ENCODE data around the gene COL9A2.
"Not testable (repeated sequence)": the region's sequence is repeated elsewhere in the genome, so short reads cannot be mapped to it uniquely, and the experiment has no call there.

COL9A2 gene

DNA sequence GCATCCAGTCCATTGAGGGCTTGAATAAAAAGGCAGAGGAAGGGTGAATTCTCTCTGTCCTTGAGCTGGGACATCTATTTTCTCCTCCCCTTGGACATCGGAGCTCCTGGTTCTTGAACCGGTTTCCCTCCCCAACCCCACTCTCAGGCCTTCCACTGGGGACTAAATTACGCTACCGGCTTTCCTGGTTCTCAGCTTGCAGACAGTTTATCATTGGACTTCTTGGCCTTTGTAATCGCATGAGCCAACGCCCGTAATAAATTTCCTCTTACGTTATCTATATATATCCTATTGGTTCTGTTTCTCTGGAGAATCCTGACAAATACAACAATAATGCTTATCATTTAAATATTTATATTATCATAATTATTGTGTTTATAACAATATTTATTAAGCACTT is 20.4 kb upstream of the COL9A2 start:
- in situ Hi-C loops (cut with HindIII; ENCODE audit: low pct_ligation_motif_present, low sequenced_read_pairs): no loop called here
- Histone ChIP-seq H3K36me3 (replicated peaks) (no peaks in the 10 kb centered on the region), H3K27me3 (replicated peaks) (no peaks in the 10 kb centered on the region), H3K27ac (no peak overlapping the region), H3K4me3 (ENCODE audit: low read depth, low read length) (no peak overlapping the region)
- TF ChIP-seq, protein P1, sequence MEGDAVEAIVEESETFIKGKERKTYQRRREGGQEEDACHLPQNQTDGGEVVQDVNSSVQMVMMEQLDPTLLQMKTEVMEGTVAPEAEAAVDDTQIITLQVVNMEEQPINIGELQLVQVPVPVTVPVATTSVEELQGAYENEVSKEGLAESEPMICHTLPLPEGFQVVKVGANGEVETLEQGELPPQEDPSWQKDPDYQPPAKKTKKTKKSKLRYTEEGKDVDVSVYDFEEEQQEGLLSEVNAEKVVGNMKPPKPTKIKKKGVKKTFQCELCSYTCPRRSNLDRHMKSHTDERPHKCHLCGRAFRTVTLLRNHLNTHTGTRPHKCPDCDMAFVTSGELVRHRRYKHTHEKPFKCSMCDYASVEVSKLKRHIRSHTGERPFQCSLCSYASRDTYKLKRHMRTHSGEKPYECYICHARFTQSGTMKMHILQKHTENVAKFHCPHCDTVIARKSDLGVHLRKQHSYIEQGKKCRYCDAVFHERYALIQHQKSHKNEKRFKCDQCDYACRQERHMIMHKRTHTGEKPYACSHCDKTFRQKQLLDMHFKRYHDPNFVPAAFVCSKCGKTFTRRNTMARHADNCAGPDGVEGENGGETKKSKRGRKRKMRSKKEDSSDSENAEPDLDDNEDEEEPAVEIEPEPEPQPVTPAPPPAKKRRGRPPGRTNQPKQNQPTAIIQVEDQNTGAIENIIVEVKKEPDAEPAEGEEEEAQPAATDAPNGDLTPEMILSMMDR (IDR thresholded peaks at IDR 0.05; ENCODE audit: low read depth, low read length, missing control alignments): no peak
- DNase-seq: no peak

DNA sequence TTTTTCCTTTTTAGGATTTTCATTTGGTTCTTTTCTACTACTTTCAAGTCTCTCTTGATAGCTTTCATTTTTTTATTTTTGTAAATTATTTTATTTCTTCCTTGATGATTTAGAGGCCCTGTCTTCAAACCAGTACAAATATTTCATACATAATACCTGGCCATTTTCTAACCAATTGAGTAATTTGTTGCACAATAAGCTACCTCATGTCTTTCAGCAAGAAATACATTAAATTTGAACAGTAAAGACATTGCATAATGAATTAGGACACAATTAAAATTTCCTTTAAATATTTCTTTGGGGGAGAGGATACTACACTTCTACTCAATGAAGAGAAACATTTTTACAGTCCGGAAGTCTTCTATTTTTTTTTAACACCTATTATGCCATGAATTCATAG is 15.6 kb upstream of the COL9A2 start:
- no peak overlapping the region for H3K27ac ChIP-seq
- no peak for DNase-seq
- TF ChIP-seq, protein P1 (IDR thresholded peaks at IDR 0.05; ENCODE audit: low read depth, low read length, missing control alignments): no peak
- in situ Hi-C loops (cut with HindIII; ENCODE audit: low pct_ligation_motif_present, low sequenced_read_pairs): no loop called here
- no peaks in the 10 kb centered on the region for H3K27me3 ChIP-seq (replicated peaks)
- no peak overlapping the region for H3K4me3 ChIP-seq (ENCODE audit: low read depth, low read length)
- H3K36me3 ChIP-seq (replicated peaks): no peaks in the 10 kb centered on the region

DNA sequence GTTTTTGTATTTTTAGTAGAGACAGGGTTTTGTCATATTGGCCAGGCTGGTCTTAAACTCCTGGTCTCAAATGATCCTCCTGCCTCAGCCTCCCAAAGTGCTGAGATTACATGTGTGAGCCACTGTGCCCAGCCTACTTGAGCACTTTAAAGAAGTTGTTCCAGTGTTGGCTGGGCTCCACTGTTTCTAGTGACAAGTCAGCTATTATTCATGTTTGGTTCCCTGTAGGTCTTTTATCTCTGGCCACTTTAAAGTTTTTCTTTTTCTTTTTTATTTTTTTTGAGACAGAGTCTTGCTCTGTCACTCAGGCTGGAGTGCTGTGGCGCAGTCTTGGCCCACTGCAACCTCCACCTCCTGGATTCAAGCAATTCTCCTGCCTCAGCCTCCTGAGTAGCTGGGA is 14.3 kb upstream of the COL9A2 start:
- H3K27ac ChIP-seq; H3K27me3 ChIP-seq (replicated peaks); H3K36me3 ChIP-seq (replicated peaks); in situ Hi-C loops (cut with HindIII; ENCODE audit: low pct_ligation_motif_present, low sequenced_read_pairs); DNase-seq; H3K4me3 ChIP-seq (ENCODE audit: low read depth, low read length): not testable (repeated sequence)

GRCh38 chr1:40318970-40319621 is 2.0 kb upstream of the COL9A2 start:
- Histone ChIP-seq H3K27ac (no peak overlapping the region), H3K36me3 (replicated peaks) (no peaks in the 10 kb centered on the region), H3K27me3 (replicated peaks) (peaks cover 28% of the 10 kb centered on the region), H3K4me3 (ENCODE audit: low read depth, low read length) (no peak overlapping the region)
- in situ Hi-C loops (cut with HindIII; ENCODE audit: low pct_ligation_motif_present, low sequenced_read_pairs): no loop called here
- DNase-seq: no peak
- TF ChIP-seq, protein P1 (IDR thresholded peaks at IDR 0.05; ENCODE audit: low read depth, low read length, missing control alignments): no peak

DNA sequence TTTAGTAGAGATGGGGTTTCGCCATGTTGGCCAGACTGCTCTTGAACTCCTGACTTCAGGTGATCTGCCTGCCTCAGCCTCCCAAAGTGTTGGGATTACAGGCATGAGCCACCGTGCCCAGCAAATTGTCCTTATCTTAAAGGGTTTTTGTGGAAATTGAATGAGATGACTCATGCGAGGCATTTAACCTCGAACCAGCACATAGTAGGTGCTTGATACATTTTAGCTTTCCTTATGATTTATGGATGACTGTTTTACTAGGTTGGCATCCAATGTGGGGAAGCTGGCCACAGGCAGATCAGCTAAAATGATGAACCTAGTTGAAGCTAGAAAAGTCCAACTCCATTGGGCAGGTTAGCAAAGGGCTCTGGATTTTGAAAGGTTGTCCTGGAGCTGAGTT is 1.4 kb upstream of the COL9A2 start:
- in situ Hi-C loops (cut with HindIII; ENCODE audit: low pct_ligation_motif_present, low sequenced_read_pairs): no loop called here
- Histone ChIP-seq H3K4me3 (ENCODE audit: low read depth, low read length) (no peak overlapping the region), H3K27ac (no peak overlapping the region), H3K36me3 (replicated peaks) (no peaks in the 10 kb centered on the region), H3K27me3 (replicated peaks) (peaks cover 28% of the 10 kb centered on the region)
- TF ChIP-seq, protein P1 (IDR thresholded peaks at IDR 0.05; ENCODE audit: low read depth, low read length, missing control alignments): no peak
- no peak for DNase-seq

GRCh38 chr1:40317394-40318074 is 448 bp upstream of the COL9A2 start:
- in situ Hi-C loops (cut with HindIII; ENCODE audit: low pct_ligation_motif_present, low sequenced_read_pairs): no loop called here
- DNase-seq: no peak
- Histone ChIP-seq H3K36me3 (replicated peaks) (no peaks in the 10 kb centered on the region), H3K27me3 (replicated peaks) (peaks cover 28% of the 10 kb centered on the region), H3K4me3 (ENCODE audit: low read depth, low read length) (no peak overlapping the region), H3K27ac (no peak overlapping the region)
- TF ChIP-seq, protein P1 (IDR thresholded peaks at IDR 0.05; ENCODE audit: low read depth, low read length, missing control alignments): no peak
